ENCODE data around the gene ZWILCH.

Gene ZWILCH

DNA sequence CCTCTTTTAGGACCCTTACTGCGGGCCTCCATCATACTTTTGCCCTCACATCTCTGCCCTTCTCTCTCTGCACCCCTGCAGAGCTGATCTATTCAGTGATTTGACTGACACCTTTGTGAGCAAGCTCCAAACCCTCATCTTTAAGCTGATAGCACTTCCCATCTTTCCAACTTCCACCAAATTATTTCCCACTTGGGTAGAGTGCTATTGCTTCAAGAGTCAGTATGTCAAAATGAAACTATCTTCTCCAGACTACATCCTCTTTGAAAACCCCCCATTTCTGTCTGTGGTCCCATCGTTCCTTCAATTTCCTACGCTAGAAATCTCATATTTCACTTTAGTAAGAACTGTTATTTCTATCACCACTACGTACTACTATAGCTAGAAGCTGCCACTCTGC lies 19.7 kb downstream of the ZWILCH start:
- Histone ChIP-seq H3K36me3 (ENCODE audit: insufficient read depth, low read length) (peaks cover 36% of the 10 kb centered on the region; the same call in 1 of the 2 replicates), H3K79me2 (ENCODE audit: insufficient read depth, low read length) (no peaks in the 10 kb centered on the region), H3K9me2 (replicated peaks; ENCODE audit: low read depth, low read length) (no peaks in the 10 kb centered on the region), H3F3A (ENCODE audit: low read depth) (no peaks in the 10 kb centered on the region), H3K4me2 (ENCODE audit: low read depth, low read length, poor library complexity, severe bottlenecking) (no peak overlapping the region), H3K4me3 (ENCODE audit: low read length, poor library complexity, severe bottlenecking) (no peak overlapping the region), H2AFZ (ENCODE audit: low read length) (no peak overlapping the region), H3K9ac (ENCODE audit: low read depth, low read length, poor library complexity, severe bottlenecking) (no peak overlapping the region), H3K9me3 (ENCODE audit: insufficient read depth, low read depth, low read length) (no peaks in the 10 kb centered on the region), H4K20me1 (ENCODE audit: insufficient read depth, low read length, poor library complexity, severe bottlenecking) (no peaks in the 10 kb centered on the region), H3K27me3 (ENCODE audit: insufficient read depth, low read length, poor library complexity, severe bottlenecking) (no peaks in the 10 kb centered on the region), H3K4me1 (ENCODE audit: insufficient read depth, low read length, poor library complexity, severe bottlenecking) (no peaks in the 10 kb centered on the region)
- TF ChIP-seq EZH2phosphoT487 (IDR thresholded peaks at IDR 0.05; ENCODE audit: borderline replicate concordance): no peak
- TF ChIP-seq, protein P1, sequence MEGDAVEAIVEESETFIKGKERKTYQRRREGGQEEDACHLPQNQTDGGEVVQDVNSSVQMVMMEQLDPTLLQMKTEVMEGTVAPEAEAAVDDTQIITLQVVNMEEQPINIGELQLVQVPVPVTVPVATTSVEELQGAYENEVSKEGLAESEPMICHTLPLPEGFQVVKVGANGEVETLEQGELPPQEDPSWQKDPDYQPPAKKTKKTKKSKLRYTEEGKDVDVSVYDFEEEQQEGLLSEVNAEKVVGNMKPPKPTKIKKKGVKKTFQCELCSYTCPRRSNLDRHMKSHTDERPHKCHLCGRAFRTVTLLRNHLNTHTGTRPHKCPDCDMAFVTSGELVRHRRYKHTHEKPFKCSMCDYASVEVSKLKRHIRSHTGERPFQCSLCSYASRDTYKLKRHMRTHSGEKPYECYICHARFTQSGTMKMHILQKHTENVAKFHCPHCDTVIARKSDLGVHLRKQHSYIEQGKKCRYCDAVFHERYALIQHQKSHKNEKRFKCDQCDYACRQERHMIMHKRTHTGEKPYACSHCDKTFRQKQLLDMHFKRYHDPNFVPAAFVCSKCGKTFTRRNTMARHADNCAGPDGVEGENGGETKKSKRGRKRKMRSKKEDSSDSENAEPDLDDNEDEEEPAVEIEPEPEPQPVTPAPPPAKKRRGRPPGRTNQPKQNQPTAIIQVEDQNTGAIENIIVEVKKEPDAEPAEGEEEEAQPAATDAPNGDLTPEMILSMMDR (conservative IDR thresholded peaks at IDR 0.05; ENCODE audit: low read length): no peak

DNA sequence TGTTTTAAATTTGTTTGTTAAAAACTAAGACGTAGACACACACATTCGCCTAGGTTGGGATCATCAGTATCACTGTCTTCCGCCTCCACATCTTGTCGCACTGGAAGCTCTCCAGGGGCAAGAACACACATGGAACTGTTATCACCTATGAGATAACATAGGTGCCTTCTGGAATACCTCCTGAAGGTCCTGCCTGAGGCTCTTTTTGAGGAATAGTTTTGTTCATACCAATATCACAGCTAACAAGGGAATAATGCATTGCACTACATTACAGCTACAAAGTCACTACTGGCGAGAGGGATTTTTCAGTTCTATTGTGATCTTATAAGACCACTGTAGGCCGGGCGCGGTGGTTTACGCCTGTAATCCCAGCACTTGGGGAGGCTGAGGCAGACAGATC lies 29.9 kb downstream of the ZWILCH start:
- Histone ChIP-seq H3K4me2 (ENCODE audit: low read depth, low read length, poor library complexity, severe bottlenecking) (no peak overlapping the region), H3K9ac (ENCODE audit: low read depth, low read length, poor library complexity, severe bottlenecking) (no peak overlapping the region), H3K36me3 (ENCODE audit: insufficient read depth, low read length) (peaks cover 38% of the 10 kb centered on the region; the same call in 1 of the 2 replicates), H3K4me3 (ENCODE audit: low read length, poor library complexity, severe bottlenecking) (no peak overlapping the region), H3K27me3 (ENCODE audit: insufficient read depth, low read length, poor library complexity, severe bottlenecking) (no peaks in the 10 kb centered on the region), H3K79me2 (ENCODE audit: insufficient read depth, low read length) (no peaks in the 10 kb centered on the region), H3K9me2 (replicated peaks; ENCODE audit: low read depth, low read length) (no peaks in the 10 kb centered on the region), H3K4me1 (ENCODE audit: insufficient read depth, low read length, poor library complexity, severe bottlenecking) (no peaks in the 10 kb centered on the region), H2AFZ (ENCODE audit: low read length) (no peak overlapping the region), H4K20me1 (ENCODE audit: insufficient read depth, low read length, poor library complexity, severe bottlenecking) (no peaks in the 10 kb centered on the region), H3F3A (ENCODE audit: low read depth) (no peaks in the 10 kb centered on the region), H3K9me3 (ENCODE audit: insufficient read depth, low read depth, low read length) (no peaks in the 10 kb centered on the region)
- TF ChIP-seq, protein P1 (conservative IDR thresholded peaks at IDR 0.05; ENCODE audit: low read length): no peak
- no peak for TF ChIP-seq EZH2phosphoT487 (IDR thresholded peaks at IDR 0.05; ENCODE audit: borderline replicate concordance)

DNA sequence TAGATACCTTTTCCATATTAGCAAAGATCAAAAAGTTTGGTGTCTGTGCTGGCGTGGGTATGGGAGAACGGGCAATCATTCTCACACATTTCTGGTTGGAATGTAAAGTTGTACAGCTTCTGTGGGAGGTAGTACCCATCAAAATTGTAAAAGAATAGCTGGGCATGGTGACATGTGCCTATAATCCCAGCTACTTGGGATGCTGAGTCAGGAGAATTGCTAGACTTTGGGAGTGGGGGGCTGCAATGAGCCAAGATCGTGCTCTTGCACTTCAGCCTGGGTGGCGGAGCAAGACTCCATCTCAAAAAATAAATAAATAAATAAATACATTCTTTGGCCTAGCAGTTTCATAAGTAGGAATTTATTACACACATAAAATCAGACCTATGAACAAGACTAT lies 37.8 kb downstream of the ZWILCH start:
- Histone ChIP-seq H3K9me3 (ENCODE audit: insufficient read depth, low read depth, low read length) (no peaks in the 10 kb centered on the region), H3K36me3 (ENCODE audit: insufficient read depth, low read length) (peaks cover 21% of the 10 kb centered on the region; the same call in 1 of the 2 replicates), H4K20me1 (ENCODE audit: insufficient read depth, low read length, poor library complexity, severe bottlenecking) (no peaks in the 10 kb centered on the region), H3K4me3 (ENCODE audit: low read length, poor library complexity, severe bottlenecking) (no peak overlapping the region), H3K9me2 (replicated peaks; ENCODE audit: low read depth, low read length) (no peaks in the 10 kb centered on the region), H3K9ac (ENCODE audit: low read depth, low read length, poor library complexity, severe bottlenecking) (no peak overlapping the region), H2AFZ (ENCODE audit: low read length) (no peak overlapping the region), H3K4me1 (ENCODE audit: insufficient read depth, low read length, poor library complexity, severe bottlenecking) (no peaks in the 10 kb centered on the region), H3F3A (ENCODE audit: low read depth) (no peaks in the 10 kb centered on the region), H3K27me3 (ENCODE audit: insufficient read depth, low read length, poor library complexity, severe bottlenecking) (no peaks in the 10 kb centered on the region), H3K4me2 (ENCODE audit: low read depth, low read length, poor library complexity, severe bottlenecking) (no peak overlapping the region), H3K79me2 (ENCODE audit: insufficient read depth, low read length) (no peaks in the 10 kb centered on the region)
- TF ChIP-seq, protein P1 (conservative IDR thresholded peaks at IDR 0.05; ENCODE audit: low read length): no peak
- no peak for TF ChIP-seq EZH2phosphoT487 (IDR thresholded peaks at IDR 0.05; ENCODE audit: borderline replicate concordance)

All from Loucy (cell line).